Measurements from ENCODE around the gene C2orf68. TPM values are rescaled to one million over a fixed set of nuclear protein-coding genes. Genes with fewer than 3 reads are reported as not detected.

C2orf68 gene
- total RNA-seq, 4 donors from 2014 or later: 19.0 to 44.8 (median 28.2) TPM

- DNase-seq: peak in 1 of 2 donors; percentile 56
- H3K27me3 ChIP-seq: no peaks in the 10 kb centered on the region
- H3K9me3 ChIP-seq: no peaks in the 10 kb centered on the region
- peak within 1 kb of the TSS; percentile 59 to 63 for H3K4me3 ChIP-seq
- TF ChIP-seq, protein P1, sequence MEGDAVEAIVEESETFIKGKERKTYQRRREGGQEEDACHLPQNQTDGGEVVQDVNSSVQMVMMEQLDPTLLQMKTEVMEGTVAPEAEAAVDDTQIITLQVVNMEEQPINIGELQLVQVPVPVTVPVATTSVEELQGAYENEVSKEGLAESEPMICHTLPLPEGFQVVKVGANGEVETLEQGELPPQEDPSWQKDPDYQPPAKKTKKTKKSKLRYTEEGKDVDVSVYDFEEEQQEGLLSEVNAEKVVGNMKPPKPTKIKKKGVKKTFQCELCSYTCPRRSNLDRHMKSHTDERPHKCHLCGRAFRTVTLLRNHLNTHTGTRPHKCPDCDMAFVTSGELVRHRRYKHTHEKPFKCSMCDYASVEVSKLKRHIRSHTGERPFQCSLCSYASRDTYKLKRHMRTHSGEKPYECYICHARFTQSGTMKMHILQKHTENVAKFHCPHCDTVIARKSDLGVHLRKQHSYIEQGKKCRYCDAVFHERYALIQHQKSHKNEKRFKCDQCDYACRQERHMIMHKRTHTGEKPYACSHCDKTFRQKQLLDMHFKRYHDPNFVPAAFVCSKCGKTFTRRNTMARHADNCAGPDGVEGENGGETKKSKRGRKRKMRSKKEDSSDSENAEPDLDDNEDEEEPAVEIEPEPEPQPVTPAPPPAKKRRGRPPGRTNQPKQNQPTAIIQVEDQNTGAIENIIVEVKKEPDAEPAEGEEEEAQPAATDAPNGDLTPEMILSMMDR (IDR thresholded peaks at IDR 0.05): peak in 1 of 4 experiments; percentile 15
- peak; percentile 30 to 65 for TF ChIP-seq POLR2A (IDR thresholded peaks at IDR 0.05)
- intact Hi-C loops (cut with DNase I; ENCODE audit: low total_unique reads): no loop called here
- no peaks in the 10 kb centered on the region for H3K36me3 ChIP-seq
- no peaks in the 10 kb centered on the region for H3K4me1 ChIP-seq
- peak within 1 kb of the TSS; percentile 90 to 92 for H3K27ac ChIP-seq
These were observed 27.5 kb downstream of the C2orf68 start, which contains the start of gene VAMP5 for GRCh38 chr2:85584354-85584856. Gene VAMP5 (plus strand): TSS chr2:85584431. CDS start chr2:85584491, 60 bp downstream.

DNA sequence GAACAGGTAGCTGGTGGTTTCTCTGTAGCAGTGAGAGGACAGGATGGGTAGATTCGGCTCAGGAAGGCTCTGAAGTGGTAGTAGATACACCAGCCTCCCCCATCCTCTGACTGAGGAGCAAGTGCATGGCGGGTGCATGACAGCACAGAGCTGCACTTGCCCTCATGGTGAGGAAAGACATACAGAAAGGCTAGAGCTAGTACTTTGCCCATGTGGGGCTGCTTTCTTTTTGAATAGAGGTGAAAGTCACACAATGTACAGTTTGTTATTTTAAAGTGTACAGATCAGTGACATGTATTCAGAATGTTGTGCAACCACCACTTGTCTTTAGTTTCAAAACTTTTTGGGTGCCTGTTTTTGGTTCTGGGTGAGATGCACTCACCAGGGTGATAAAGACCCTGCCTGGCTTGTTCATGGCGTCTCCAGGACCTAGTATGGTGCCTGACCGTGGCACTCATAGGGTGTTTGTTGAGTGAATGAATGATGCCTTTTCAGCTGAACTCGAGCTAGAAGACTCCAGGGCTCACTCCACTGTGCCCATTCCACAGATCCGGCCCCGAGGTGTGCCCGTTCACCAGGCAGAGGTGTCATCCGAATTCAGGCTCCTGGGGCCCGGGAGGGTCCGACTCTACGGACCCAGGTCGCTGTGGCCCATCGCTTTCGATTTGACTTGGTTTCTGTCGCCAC, 28.1 kb downstream of the C2orf68 start:
- Histone ChIP-seq H3K9me3 (no peaks in the 10 kb centered on the region), H3K4me3 (peak overlapping the region; percentile 59 to 63), H3K4me1 (no peaks in the 10 kb centered on the region), H3K36me3 (no peaks in the 10 kb centered on the region), H3K27me3 (no peaks in the 10 kb centered on the region), H3K27ac (peak overlapping the region; percentile 90 to 92)
- intact Hi-C loops (cut with DNase I; ENCODE audit: low total_unique reads): no loop called here
- DNase-seq: no peak
- TF ChIP-seq POLR2A (IDR thresholded peaks at IDR 0.05): no peak
- TF ChIP-seq, protein P1 (IDR thresholded peaks at IDR 0.05): no peak

GRCh38 chr2:85582492-85582891, 29.4 kb downstream of the C2orf68 start:
- H3K4me3 ChIP-seq: no peak overlapping the region
- intact Hi-C loops (cut with DNase I; ENCODE audit: low total_unique reads): no loop called here
- H3K9me3 ChIP-seq: no peaks in the 10 kb centered on the region
- DNase-seq: no peak
- H3K27ac ChIP-seq: no peak overlapping the region
- no peaks in the 10 kb centered on the region for H3K36me3 ChIP-seq
- no peak for TF ChIP-seq POLR2A (IDR thresholded peaks at IDR 0.05)
- TF ChIP-seq, protein P1 (IDR thresholded peaks at IDR 0.05): no peak
- H3K27me3 ChIP-seq: no peaks in the 10 kb centered on the region
- no peaks in the 10 kb centered on the region for H3K4me1 ChIP-seq

DNA sequence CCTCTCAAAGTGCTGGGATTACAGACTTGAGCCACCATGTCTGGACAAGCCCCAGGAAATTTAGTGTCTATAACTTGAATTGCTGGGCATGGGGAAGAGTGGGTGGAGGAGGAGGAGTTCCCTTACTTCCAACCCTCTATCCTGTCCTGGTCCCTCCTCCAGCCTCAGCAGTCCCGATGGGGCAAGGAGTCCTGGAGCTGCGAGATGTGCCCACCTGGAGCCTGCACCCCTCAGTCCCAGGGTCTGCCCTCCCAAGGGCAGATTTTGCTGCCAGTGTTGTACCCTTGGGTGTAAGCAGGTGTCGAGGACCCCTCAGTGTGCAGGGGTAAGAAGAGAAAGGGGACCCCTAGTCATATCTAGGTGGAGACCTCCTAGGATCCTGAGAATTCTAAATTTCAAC, 31.7 kb downstream of the C2orf68 start:
- intact Hi-C loops (cut with DNase I; ENCODE audit: low total_unique reads): no loop called here
- H3K36me3 ChIP-seq: no peaks in the 10 kb centered on the region
- H3K27ac ChIP-seq: peak overlapping the region; percentile 3 to 27
- no peak for DNase-seq
- H3K4me1 ChIP-seq: no peaks in the 10 kb centered on the region
- H3K27me3 ChIP-seq: no peaks in the 10 kb centered on the region
- TF ChIP-seq, protein P1 (IDR thresholded peaks at IDR 0.05): no peak
- TF ChIP-seq POLR2A (IDR thresholded peaks at IDR 0.05): no peak
- H3K9me3 ChIP-seq: no peaks in the 10 kb centered on the region
- no peak overlapping the region for H3K4me3 ChIP-seq

DNA sequence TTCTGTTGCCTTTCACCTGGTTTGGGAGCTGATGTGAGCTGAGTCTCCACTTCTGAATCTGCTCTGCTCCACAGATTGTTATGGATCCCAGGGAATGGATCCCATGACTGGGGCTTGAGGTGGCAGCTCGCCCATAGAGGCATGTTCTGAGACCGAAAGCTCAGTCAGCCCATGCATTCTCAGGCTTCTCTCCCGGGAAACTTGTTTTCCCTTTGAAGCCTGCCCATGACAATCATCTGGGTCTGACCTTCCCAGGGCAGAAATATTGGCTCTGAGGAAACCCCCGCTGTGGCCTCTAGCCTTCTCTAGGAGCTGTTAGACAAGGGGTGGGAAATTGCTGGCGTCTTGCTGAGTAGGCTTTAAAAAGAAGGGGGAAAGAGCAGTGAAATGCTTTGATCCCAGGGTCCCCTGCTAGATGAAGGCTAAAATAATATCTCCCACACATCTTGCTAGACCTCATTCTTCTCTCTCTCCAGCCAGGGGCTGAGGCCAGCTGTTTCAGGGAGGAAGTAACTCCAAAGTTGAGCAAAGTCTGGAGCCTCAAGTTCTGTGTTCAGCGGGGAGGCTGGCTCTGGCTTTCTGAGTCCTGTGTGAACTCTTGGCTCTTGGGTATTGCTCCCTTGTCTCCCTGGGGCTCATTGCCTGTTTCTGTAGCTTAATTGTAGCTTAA, 32.5 kb downstream of the C2orf68 start:
- intact Hi-C loops (cut with DNase I; ENCODE audit: low total_unique reads): no loop called here
- no peak for DNase-seq
- Histone ChIP-seq H3K4me3 (no peak overlapping the region), H3K36me3 (no peaks in the 10 kb centered on the region), H3K27ac (peak overlapping the region; percentile 47 to 70), H3K9me3 (no peaks in the 10 kb centered on the region), H3K4me1 (no peaks in the 10 kb centered on the region), H3K27me3 (no peaks in the 10 kb centered on the region)
- no peak for TF ChIP-seq POLR2A (IDR thresholded peaks at IDR 0.05)
- TF ChIP-seq, protein P1 (IDR thresholded peaks at IDR 0.05): no peak

Data from uterus (tissue), 4 donors.